Gastrocnemius medialis (tissue), 4 donors: ENCODE measurements around the gene TECR.

Experiments used
- CTCF ChIP-seq, 5 experiments: fragments of 450-650 bp in 3 of 5; fragments of 200-600 bp in 2 of 5; sonication (generic) in 2 of 5; IDR thresholded peaks in 4 of 5; conservative IDR thresholded peaks in 1 of 5; 1 replicate in 4 of 5; 2 replicates in 1 of 5; pipeline ENCODE4 v1.5.1; 2016 to 2019; ENCODE audit warnings: antibody characterized with exemption in 5 of 5, mild to moderate bottlenecking in 3 of 5, moderate library complexity in 3 of 5
- POLR2A ChIP-seq, 2 donors: fragments of 450-650 bp; IDR thresholded peaks; one replicate each; pipeline ENCODE4 v1.6.1; 2017; ENCODE audit warnings: antibody characterized with exemption in 2 of 2, mild to moderate bottlenecking in 2 of 2, moderate library complexity in 2 of 2

GRCh38 chr19:14495672-14496028, 33.7 kb upstream of the TECR start:
- TF ChIP-seq POLR2A (IDR thresholded peaks at IDR 0.05) (no peak), CTCF (IDR thresholded peaks at IDR 0.05 in 4 of 5, conservative IDR thresholded peaks at IDR 0.05 in 1 of 5) (no peak)
